ENCODE measurements around the gene AKAP17A.

The AKAP17A gene

GRCh38 chrX:1591102-1591862 is at the start of gene AKAP17A:
AKAP17A (plus strand) TSS chrX:1591604; CDS start chrX:1593463, 1,859 bp downstream.
- no peak for TF ChIP-seq CTCF (conservative IDR thresholded peaks at IDR 0.05; ENCODE audit: low read depth, low read length)
- DNase-seq (ENCODE audit: low read depth) = peak; percentile 94
- H3K4me3 ChIP-seq (ENCODE audit: low read depth, low read length) = peak within 1 kb of the TSS; percentile 89

- TF ChIP-seq CTCF (conservative IDR thresholded peaks at IDR 0.05; ENCODE audit: low read depth, low read length) = no peak
- no peak for DNase-seq (ENCODE audit: low read depth)
- H3K4me3 ChIP-seq (ENCODE audit: low read depth, low read length) = no peak overlapping the region
Measured at GRCh38 chrX:1542994-1543725, 48.2 kb upstream of the AKAP17A start.

GRCh38 chrX:1545776-1546408 is 45.5 kb upstream of the AKAP17A start:
- no peak overlapping the region for H3K4me3 ChIP-seq (ENCODE audit: low read depth, low read length)
- TF ChIP-seq CTCF (conservative IDR thresholded peaks at IDR 0.05; ENCODE audit: low read depth, low read length) = no peak
- DNase-seq (ENCODE audit: low read depth) = no peak

GRCh38 chrX:1546691-1547251 is 44.6 kb upstream of the AKAP17A start:
- no peak for TF ChIP-seq CTCF (conservative IDR thresholded peaks at IDR 0.05; ENCODE audit: low read depth, low read length)
- DNase-seq (ENCODE audit: low read depth) = no peak
- H3K4me3 ChIP-seq (ENCODE audit: low read depth, low read length) = no peak overlapping the region

GRCh38 chrX:1551959-1552546 is 39.4 kb upstream of the AKAP17A start:
- DNase-seq (ENCODE audit: low read depth) = no peak
- no peak overlapping the region for H3K4me3 ChIP-seq (ENCODE audit: low read depth, low read length)
- TF ChIP-seq CTCF (conservative IDR thresholded peaks at IDR 0.05; ENCODE audit: low read depth, low read length) = no peak

GRCh38 chrX:1554469-1555210 is 36.8 kb upstream of the AKAP17A start:
- no peak for DNase-seq (ENCODE audit: low read depth)
- H3K4me3 ChIP-seq (ENCODE audit: low read depth, low read length) = no peak overlapping the region
- no peak for TF ChIP-seq CTCF (conservative IDR thresholded peaks at IDR 0.05; ENCODE audit: low read depth, low read length)
